NCI-H524 treated with DMSO at 0.1 percent for 48 hours (cell line): ENCODE measurements around the gene NT5DC4.

Experiments
- DNase-seq: peaks from one replicate; lab custom pipeline; 2025; lab: John Stamatoyannopoulos, UW

Gene NT5DC4

GRCh38 chr2:112720785-112721184, at the start of gene NT5DC4:
TSS of gene NT5DC4 (plus strand) at chr2:112721020. CDS start at chr2:112721080, 60 bp downstream.
- no peak for DNase-seq

GRCh38 chr2:112671801-112672200, 49.0 kb upstream of the NT5DC4 start:
- DNase-seq = no peak

- no peak for DNase-seq
These were observed 47.8 kb upstream of the NT5DC4 start for GRCh38 chr2:112673008-112673407.

GRCh38 chr2:112674229-112674628, 46.6 kb upstream of the NT5DC4 start:
- DNase-seq = no peak

GRCh38 chr2:112679484-112679883, 41.3 kb upstream of the NT5DC4 start:
- DNase-seq = no peak

GRCh38 chr2:112680666-112681101, 40.1 kb upstream of the NT5DC4 start:
- no peak for DNase-seq

GRCh38 chr2:112682101-112682500, 38.7 kb upstream of the NT5DC4 start:
- DNase-seq = no peak

GRCh38 chr2:112683550-112684414, 37.0 kb upstream of the NT5DC4 start:
- DNase-seq = no peak

GRCh38 chr2:112684415-112684775, 36.4 kb upstream of the NT5DC4 start:
- no peak for DNase-seq

- DNase-seq = no peak
These were observed 35.4 kb upstream of the NT5DC4 start for GRCh38 chr2:112685271-112685884.

GRCh38 chr2:112686348-112687217, 34.2 kb upstream of the NT5DC4 start:
- DNase-seq = no peak

GRCh38 chr2:112687522-112687921, 33.3 kb upstream of the NT5DC4 start:
- no peak for DNase-seq

- no peak for DNase-seq
These were observed 32.5 kb upstream of the NT5DC4 start for GRCh38 chr2:112688086-112688880.

GRCh38 chr2:112690853-112691401, 29.9 kb upstream of the NT5DC4 start:
- no peak for DNase-seq

GRCh38 chr2:112691881-112692281, 28.9 kb upstream of the NT5DC4 start:
- no peak for DNase-seq

GRCh38 chr2:112692495-112692911, 28.3 kb upstream of the NT5DC4 start:
- no peak for DNase-seq

GRCh38 chr2:112692918-112693317, 27.9 kb upstream of the NT5DC4 start:
- no peak for DNase-seq

GRCh38 chr2:112693596-112693995, 27.2 kb upstream of the NT5DC4 start:
- DNase-seq = no peak

GRCh38 chr2:112694182-112694581, 26.6 kb upstream of the NT5DC4 start:
- DNase-seq = no peak

GRCh38 chr2:112698834-112699515, 21.8 kb upstream of the NT5DC4 start:
- no peak for DNase-seq
